ENCODE measurements around the gene CCP110. TPM values are rescaled to one million over a fixed set of nuclear protein-coding genes. Genes with fewer than 3 reads are reported as not detected.

Gene CCP110
- 32.4 TPM for polyA plus RNA-seq (2012; ENCODE audit: missing spikeins)

DNA sequence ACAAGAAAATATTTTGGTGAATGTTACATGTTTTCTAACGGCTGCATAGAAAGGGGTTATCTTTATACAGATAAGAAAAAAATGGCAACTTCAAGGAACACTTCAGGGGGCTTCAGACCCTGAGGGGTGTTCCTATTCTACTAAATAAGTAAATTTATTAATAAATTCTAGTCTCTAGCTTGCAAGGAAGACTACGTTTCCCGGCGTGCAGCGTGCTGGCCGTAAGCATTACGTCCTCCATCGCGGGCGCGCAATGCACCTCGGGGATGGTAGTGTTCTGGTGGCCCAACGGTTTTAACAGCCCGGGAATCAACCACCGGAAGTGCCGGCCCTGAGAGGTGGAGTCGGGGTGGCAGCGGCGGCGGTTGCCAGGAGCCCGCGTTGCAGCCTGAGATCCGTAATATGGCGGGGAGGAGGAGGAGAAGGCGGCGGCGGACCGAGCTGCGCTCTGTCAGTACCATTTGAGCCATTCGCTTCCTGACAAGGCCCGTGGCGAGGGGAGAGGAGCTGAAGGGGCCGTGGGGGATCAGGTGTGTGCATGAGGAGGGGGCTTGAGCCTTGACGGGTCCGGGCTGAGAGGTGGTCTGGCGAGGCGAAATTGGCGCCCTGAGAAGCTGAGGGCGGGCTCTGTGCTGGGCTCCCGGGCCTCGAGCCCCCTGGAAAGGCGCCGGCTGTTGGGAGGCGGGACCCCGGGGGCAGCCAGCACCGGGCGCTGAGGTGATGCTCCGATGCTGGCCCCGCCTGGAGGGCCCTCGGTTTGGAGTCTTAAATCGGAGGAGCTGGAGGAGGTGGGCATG, at the start of gene CCP110:
TSS of gene CCP110 (plus strand) at position 384 of the 797 bp plus-strand sequence. CDS start 3,940 bp downstream, outside the sequence.
- TF ChIP-seq TAF1 (IDR thresholded peaks at IDR 0.05; ENCODE audit: borderline replicate concordance, low read depth, low read length) (peak; percentile 60; the same call in 1 of the 2 replicates), POLR2AphosphoS5 (IDR thresholded peaks at IDR 0.05; ENCODE audit: low read depth, low read length) (peak; percentile 71), POLR2A (IDR thresholded peaks at IDR 0.05; ENCODE audit: low read depth, low read length) (peak; percentile 76)
- DNase-seq (ENCODE audit: insufficient read length): peak; percentile 78
- peak; percentile 91 for FAIRE-seq

GRCh38 chr16:19474617-19475016, 49.1 kb upstream of the CCP110 start:
- FAIRE-seq: no peak
- TF ChIP-seq TAF1 (IDR thresholded peaks at IDR 0.05; ENCODE audit: borderline replicate concordance, low read depth, low read length) (no peak), POLR2A (IDR thresholded peaks at IDR 0.05; ENCODE audit: low read depth, low read length) (no peak), POLR2AphosphoS5 (IDR thresholded peaks at IDR 0.05; ENCODE audit: low read depth, low read length) (no peak)

DNA sequence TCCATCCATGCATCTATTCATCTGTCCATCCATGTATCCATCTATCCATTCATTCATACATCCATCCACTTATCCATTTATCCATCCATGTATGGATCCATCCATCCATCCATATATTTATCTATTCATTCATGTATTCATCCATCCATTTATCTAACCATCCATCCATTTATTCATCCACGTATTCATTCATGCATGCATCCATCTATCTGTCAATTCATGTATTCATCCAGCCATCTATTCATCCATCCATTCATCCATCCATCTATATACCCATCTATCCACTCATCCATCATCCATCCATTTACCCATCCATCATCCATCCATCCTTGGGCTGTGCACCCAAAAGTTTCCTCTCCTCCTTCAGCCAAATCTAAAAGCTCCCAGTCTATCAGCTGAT, 45.2 kb upstream of the CCP110 start:
- FAIRE-seq: no peak
- no peak for DNase-seq (ENCODE audit: insufficient read length)
- TF ChIP-seq TAF1 (IDR thresholded peaks at IDR 0.05; ENCODE audit: borderline replicate concordance, low read depth, low read length) (no peak), POLR2AphosphoS5 (IDR thresholded peaks at IDR 0.05; ENCODE audit: low read depth, low read length) (no peak), POLR2A (IDR thresholded peaks at IDR 0.05; ENCODE audit: low read depth, low read length) (no peak)

More at GRCh38 chr16:19474617-19475016, 49.1 kb upstream of the CCP110 start:
- DNase-seq (ENCODE audit: insufficient read length): no peak

DNA sequence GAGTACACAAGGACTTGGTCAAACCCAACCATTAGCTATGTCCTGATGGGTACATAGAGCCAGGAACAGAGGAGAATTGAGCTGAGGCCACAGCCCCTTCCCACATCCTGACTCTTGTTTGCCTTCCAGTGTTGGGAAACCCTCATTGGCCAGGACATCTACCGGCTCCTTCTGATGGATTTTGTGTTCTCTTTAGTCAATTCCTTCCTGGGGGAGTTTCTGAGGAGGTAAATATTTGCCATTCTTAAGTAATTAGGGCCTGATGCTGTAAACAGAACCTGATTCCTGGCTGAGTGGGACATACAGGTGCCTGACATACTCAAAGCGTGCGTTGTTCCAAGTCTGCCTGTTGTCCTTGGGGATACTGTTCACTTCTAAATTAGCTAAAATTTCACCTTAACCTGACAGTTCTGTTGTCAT, 44.4 kb upstream of the CCP110 start:
- TF ChIP-seq POLR2A (IDR thresholded peaks at IDR 0.05; ENCODE audit: low read depth, low read length): no peak
- no peak for TF ChIP-seq POLR2AphosphoS5 (IDR thresholded peaks at IDR 0.05; ENCODE audit: low read depth, low read length)
- no peak for TF ChIP-seq TAF1 (IDR thresholded peaks at IDR 0.05; ENCODE audit: borderline replicate concordance, low read depth, low read length)
- no peak for FAIRE-seq
- DNase-seq (ENCODE audit: insufficient read length): no peak

- FAIRE-seq (no peak), DNase-seq (ENCODE audit: insufficient read length) (no peak)
These were observed 42.4 kb upstream of the CCP110 start for GRCh38 chr16:19481296-19481695.

DNA sequence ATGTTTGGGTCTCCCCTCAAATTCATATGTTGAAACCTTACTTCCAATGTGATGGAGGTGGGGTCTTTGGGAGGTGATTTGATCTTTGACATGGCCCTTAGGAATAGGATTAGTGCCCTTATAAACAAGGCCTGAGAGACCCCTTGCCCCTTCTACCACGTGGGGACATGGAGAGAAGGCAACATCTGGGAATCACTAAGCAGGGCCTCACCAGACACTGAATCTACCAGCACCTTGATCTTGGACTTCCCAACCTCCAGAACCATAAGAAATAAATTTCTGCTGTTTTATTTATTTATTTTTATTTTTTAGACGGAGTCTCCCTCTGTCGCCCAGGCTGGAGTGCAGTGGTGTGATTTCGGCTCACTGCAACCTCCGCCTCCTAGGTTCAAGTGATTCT, 42.0 kb upstream of the CCP110 start:
- FAIRE-seq (no peak), DNase-seq (ENCODE audit: insufficient read length) (no peak)
- TF ChIP-seq POLR2A (IDR thresholded peaks at IDR 0.05; ENCODE audit: low read depth, low read length): no peak
- TF ChIP-seq TAF1 (IDR thresholded peaks at IDR 0.05; ENCODE audit: borderline replicate concordance, low read depth, low read length): no peak
- no peak for TF ChIP-seq POLR2AphosphoS5 (IDR thresholded peaks at IDR 0.05; ENCODE audit: low read depth, low read length)

More at GRCh38 chr16:19481296-19481695, 42.4 kb upstream of the CCP110 start:
- TF ChIP-seq POLR2AphosphoS5 (IDR thresholded peaks at IDR 0.05; ENCODE audit: low read depth, low read length): no peak
- TF ChIP-seq POLR2A (IDR thresholded peaks at IDR 0.05; ENCODE audit: low read depth, low read length): no peak
- no peak for TF ChIP-seq TAF1 (IDR thresholded peaks at IDR 0.05; ENCODE audit: borderline replicate concordance, low read depth, low read length)

DNA sequence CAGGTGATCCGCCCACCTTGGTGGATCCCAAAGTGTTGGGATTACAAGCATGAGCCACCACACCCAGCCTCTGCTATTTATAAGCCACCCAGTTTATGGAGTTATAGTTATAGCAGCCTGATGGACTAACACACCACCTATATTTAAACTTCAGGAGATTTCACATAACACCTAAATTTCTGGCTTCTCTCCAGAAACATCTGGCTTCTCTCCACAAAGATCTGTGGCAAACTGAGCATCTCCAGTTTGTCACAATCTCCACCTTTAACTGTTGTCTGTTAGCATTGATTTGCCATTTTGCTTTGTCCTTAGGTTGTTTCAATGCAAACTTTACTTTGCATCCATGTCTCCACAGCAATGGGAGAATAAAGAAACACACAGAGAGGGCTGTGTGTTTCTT, 41.5 kb upstream of the CCP110 start:
- FAIRE-seq (no peak), DNase-seq (ENCODE audit: insufficient read length) (no peak)
- TF ChIP-seq TAF1 (IDR thresholded peaks at IDR 0.05; ENCODE audit: borderline replicate concordance, low read depth, low read length): no peak

DNA sequence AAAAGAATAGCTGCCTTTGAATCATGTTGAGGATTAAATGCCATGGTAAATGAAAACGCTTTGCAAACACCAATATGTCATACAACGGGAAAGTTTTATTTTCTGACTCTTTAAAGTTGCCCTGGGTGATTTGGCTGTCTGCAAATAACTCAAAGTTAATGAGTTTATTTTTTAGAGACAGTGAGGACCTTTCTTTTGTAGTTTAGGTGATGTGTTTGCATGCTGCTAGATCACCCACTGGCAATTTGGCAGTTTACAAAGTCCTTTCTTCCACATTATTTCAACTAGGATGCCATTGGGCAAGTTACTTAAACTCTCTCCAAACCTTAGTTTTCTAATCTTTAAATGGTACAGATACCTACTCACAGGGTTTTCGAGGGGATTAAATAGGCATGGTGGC, 39.6 kb upstream of the CCP110 start:
- DNase-seq (ENCODE audit: insufficient read length) (no peak), FAIRE-seq (no peak)
- TF ChIP-seq POLR2A (IDR thresholded peaks at IDR 0.05; ENCODE audit: low read depth, low read length): no peak
- no peak for TF ChIP-seq TAF1 (IDR thresholded peaks at IDR 0.05; ENCODE audit: borderline replicate concordance, low read depth, low read length)
- TF ChIP-seq POLR2AphosphoS5 (IDR thresholded peaks at IDR 0.05; ENCODE audit: low read depth, low read length): no peak

DNA sequence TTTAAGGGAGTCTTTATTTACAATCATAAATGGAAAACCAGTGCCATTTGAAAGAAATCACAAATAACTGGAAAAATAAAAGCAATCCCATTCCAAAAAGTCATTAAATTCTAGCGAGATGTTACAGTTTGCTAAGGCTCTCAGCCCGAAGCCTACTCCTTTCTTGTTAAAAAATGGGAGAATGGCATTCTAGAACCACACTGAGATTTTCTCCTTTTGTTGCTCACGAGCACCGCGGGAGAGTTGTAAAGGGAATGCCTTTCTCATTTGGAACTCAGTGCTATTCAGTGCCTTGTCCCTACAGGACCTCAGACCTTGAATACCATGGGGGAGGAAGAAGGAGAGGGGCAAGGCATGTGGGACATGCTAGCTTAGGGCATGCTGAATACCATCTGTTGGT, 38.1 kb upstream of the CCP110 start:
- DNase-seq (ENCODE audit: insufficient read length): no peak
- FAIRE-seq: no peak
- TF ChIP-seq POLR2AphosphoS5 (IDR thresholded peaks at IDR 0.05; ENCODE audit: low read depth, low read length) (no peak), POLR2A (IDR thresholded peaks at IDR 0.05; ENCODE audit: low read depth, low read length) (no peak), TAF1 (IDR thresholded peaks at IDR 0.05; ENCODE audit: borderline replicate concordance, low read depth, low read length) (no peak)

DNA sequence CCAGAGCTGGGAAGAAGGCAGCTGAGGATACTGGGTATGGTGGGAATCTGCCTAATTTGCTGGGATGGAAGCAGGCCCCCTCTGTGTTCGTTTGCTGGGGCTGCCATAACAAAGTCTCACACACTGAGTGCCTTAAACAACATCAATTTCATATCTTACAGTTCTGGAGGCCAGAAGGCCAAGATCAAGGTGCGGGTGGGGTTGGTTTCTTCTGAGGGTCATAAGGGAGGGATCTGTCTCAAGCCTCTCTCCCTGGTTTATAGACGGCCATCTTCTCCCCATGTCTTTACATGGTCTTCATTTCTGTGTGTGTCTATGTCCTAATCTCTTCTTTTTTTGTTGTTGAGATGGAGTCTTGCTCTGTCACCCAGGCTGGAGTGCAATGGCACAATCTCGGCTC, 37.7 kb upstream of the CCP110 start:
- DNase-seq (ENCODE audit: insufficient read length): no peak
- FAIRE-seq: no peak
- no peak for TF ChIP-seq TAF1 (IDR thresholded peaks at IDR 0.05; ENCODE audit: borderline replicate concordance, low read depth, low read length)
- no peak for TF ChIP-seq POLR2A (IDR thresholded peaks at IDR 0.05; ENCODE audit: low read depth, low read length)
- no peak for TF ChIP-seq POLR2AphosphoS5 (IDR thresholded peaks at IDR 0.05; ENCODE audit: low read depth, low read length)

DNA sequence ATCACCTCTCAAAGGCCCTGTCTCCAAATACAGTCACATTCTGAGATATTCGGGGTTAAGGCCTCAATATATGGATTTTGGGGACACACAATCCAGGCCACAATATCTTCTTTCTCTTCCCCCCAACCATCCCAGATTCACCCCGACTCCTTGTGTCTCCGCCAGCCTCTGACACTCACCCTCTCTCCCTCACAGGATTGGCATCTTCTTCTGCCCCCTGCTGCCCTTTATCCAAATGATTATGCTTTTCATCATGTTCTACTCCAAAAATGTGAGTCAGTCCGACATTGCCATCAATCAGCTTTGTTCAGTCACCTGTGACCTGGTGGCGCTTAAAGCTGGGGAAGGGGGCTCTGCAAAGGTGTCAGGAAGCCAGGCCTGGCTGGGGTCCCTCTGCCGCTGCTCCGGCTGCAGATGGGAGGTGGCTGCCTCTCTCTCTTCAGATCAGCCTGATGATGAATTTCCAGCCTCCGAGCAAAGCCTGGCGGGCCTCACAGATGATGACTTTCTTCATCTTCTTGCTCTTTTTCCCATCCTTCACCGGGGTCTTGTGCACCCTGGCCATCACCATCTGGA, 36.9 kb upstream of the CCP110 start:
- TF ChIP-seq POLR2A (IDR thresholded peaks at IDR 0.05; ENCODE audit: low read depth, low read length): no peak
- no peak for TF ChIP-seq TAF1 (IDR thresholded peaks at IDR 0.05; ENCODE audit: borderline replicate concordance, low read depth, low read length)
- no peak for TF ChIP-seq POLR2AphosphoS5 (IDR thresholded peaks at IDR 0.05; ENCODE audit: low read depth, low read length)
- no peak for DNase-seq (ENCODE audit: insufficient read length)
- no peak for FAIRE-seq

- DNase-seq (ENCODE audit: insufficient read length): no peak
- TF ChIP-seq TAF1 (IDR thresholded peaks at IDR 0.05; ENCODE audit: borderline replicate concordance, low read depth, low read length): no peak
- TF ChIP-seq POLR2AphosphoS5 (IDR thresholded peaks at IDR 0.05; ENCODE audit: low read depth, low read length): no peak
- TF ChIP-seq POLR2A (IDR thresholded peaks at IDR 0.05; ENCODE audit: low read depth, low read length): no peak
- no peak for FAIRE-seq
These were observed 35.5 kb upstream of the CCP110 start for GRCh38 chr16:19488213-19488640.
